Upper lobe of left lung (tissue), 6 donors: Measurements from ENCODE around the gene TEX22. TPM values are rescaled to one million over a fixed set of nuclear protein-coding genes. Genes with fewer than 3 reads are reported as not detected.

ENCODE experiments used
- ATAC-seq, 2 donors: fragments of 200-7000 bp; cut with Tn5 transposase; one replicate each; pipeline ENCODE4 v1.9.1; 2022; ENCODE audit warnings: mild to moderate bottlenecking in 2 of 2, moderate library complexity in 2 of 2; ENCODE audit not compliant: low FRiP score in 2 of 2
- DNase-seq, 2 donors: peaks; one replicate each; pipeline ENCODE4 v3.0.0-alpha.2; 2019 to 2020
- H3K27ac ChIP-seq, 4 donors: fragments of 200-600 bp; sonication (generic); one replicate each; pipeline ENCODE4 v1.5.1; 2016 to 2019
- H3K27me3 ChIP-seq, 4 donors: fragments of 200-600 bp; sonication (generic); one replicate each; pipeline ENCODE4 v1.5.1; 2017 to 2019
- H3K36me3 ChIP-seq, 4 donors: fragments of 200-600 bp; sonication (generic); one replicate each; pipeline ENCODE4 v1.5.1; 2016 to 2019
- H3K4me1 ChIP-seq, 4 donors: fragments of 200-600 bp; sonication (generic); one replicate each; pipeline ENCODE4 v1.5.1; 2018 to 2019
- H3K4me3 ChIP-seq, 4 donors: fragments of 200-600 bp; sonication (generic); one replicate each; pipeline ENCODE4 v1.5.1; 2017 to 2019; ENCODE audit warnings: mild to moderate bottlenecking in 2 of 4, moderate library complexity in 1 of 4
- H3K9me3 ChIP-seq, 4 donors: fragments of 200-600 bp; sonication (generic); one replicate each; pipeline ENCODE4 v1.5.1; 2018 to 2019
- EP300 ChIP-seq, 4 donors: sonication (generic); formaldehyde crosslinking; IDR thresholded peaks; one replicate each; pipeline ENCODE4 v1.5.1; 2017; ENCODE audit warnings: antibody characterized with exemption in 4 of 4, control low read depth in 2 of 4
- POLR2A ChIP-seq, 4 donors: fragments of 450-650 bp; IDR thresholded peaks; one replicate each; pipeline ENCODE4 v1.5.1; 2016 to 2017; ENCODE audit warnings: antibody characterized with exemption in 4 of 4, mild to moderate bottlenecking in 2 of 4
- POLR2AphosphoS5 ChIP-seq, 2 donors: sonication (generic); formaldehyde crosslinking; IDR thresholded peaks; one replicate each; pipeline ENCODE4 v1.5.1; 2017; ENCODE audit warnings: antibody characterized with exemption in 2 of 2
- WGBS, 2 donors: methylation state at CpG; one replicate each; pipeline ENCODE4 v1.1.5; 2017 to 2018; 5-methylcytosine and 5-hydroxymethylcytosine counted together
- total RNA-seq, 6 donors: library from RNA; depleted of rRNA in 4 of 6; stranded (reverse); fragments of >200 nt in 4 of 6; gene quantifications; one replicate each; pipeline versions ENCODE4 v1.1.0 to v1.2.1, GENCODE V29; 2016 to 2021
- TF ChIP-seq, protein P1 (sequence below), 6 experiments: fragments of 450-650 bp in 4 of 6; fragments of 200-600 bp in 2 of 6; sonication (generic) in 2 of 6; IDR thresholded peaks; one replicate each; pipeline ENCODE4 v1.5.1; 2016 to 2019; ENCODE audit warnings: antibody characterized with exemption in 6 of 6
- donor health status: DM: no; HTN: no; CAD: no; lungs with moderate emphysema.
- donor health status: DM: no; HTN: yes; CAD: no; lungs with severe emphysema.

TEX22 gene
- total RNA-seq, 6 donors from 2014 or later, result 1.2 to 2.1 (median 1.9) TPM; not detected in 3

- peaks cover 0 to 84% (median 49%) of the 10 kb centered on the region in 4 donors for H3K36me3 ChIP-seq
- no peaks in the 10 kb centered on the region for H3K9me3 ChIP-seq
- no peak for TF ChIP-seq POLR2AphosphoS5 (IDR thresholded peaks at IDR 0.05)
- no peak for TF ChIP-seq POLR2A (IDR thresholded peaks at IDR 0.05)
- TF ChIP-seq EP300 (IDR thresholded peaks at IDR 0.05), result no peak
- TF ChIP-seq, protein P1, sequence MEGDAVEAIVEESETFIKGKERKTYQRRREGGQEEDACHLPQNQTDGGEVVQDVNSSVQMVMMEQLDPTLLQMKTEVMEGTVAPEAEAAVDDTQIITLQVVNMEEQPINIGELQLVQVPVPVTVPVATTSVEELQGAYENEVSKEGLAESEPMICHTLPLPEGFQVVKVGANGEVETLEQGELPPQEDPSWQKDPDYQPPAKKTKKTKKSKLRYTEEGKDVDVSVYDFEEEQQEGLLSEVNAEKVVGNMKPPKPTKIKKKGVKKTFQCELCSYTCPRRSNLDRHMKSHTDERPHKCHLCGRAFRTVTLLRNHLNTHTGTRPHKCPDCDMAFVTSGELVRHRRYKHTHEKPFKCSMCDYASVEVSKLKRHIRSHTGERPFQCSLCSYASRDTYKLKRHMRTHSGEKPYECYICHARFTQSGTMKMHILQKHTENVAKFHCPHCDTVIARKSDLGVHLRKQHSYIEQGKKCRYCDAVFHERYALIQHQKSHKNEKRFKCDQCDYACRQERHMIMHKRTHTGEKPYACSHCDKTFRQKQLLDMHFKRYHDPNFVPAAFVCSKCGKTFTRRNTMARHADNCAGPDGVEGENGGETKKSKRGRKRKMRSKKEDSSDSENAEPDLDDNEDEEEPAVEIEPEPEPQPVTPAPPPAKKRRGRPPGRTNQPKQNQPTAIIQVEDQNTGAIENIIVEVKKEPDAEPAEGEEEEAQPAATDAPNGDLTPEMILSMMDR (IDR thresholded peaks at IDR 0.05), result no peak
- no peaks in the 10 kb centered on the region for H3K27me3 ChIP-seq
- DNase-seq (peak in 1 of 2 donors; percentile 76), ATAC-seq (peak in 1 of 2 donors; percentile 38)
- H3K27ac ChIP-seq, result no peak overlapping the region
- H3K4me3 ChIP-seq, result no peak overlapping the region
- WGBS, 2 donors, result 92 to 98% methylated on average over 7 to 21 of the region's 22 CpGs
- H3K4me1 ChIP-seq, result no peaks in the 10 kb centered on the region
Observed at GRCh38 chr14:105455766-105456660, 57.7 kb downstream of the TEX22 start.

GRCh38 chr14:105456736-105457617 lies 58.6 kb downstream of the TEX22 start:
- no peak overlapping the region for H3K4me3 ChIP-seq
- no peaks in the 10 kb centered on the region for H3K4me1 ChIP-seq
- peaks cover 0 to 87% (median 50%) of the 10 kb centered on the region in 4 donors for H3K36me3 ChIP-seq
- TF ChIP-seq POLR2A (IDR thresholded peaks at IDR 0.05), result no peak
- no peak for TF ChIP-seq POLR2AphosphoS5 (IDR thresholded peaks at IDR 0.05)
- TF ChIP-seq EP300 (IDR thresholded peaks at IDR 0.05), result no peak
- TF ChIP-seq, protein P1 (IDR thresholded peaks at IDR 0.05), result no peak
- no peak overlapping the region for H3K27ac ChIP-seq
- H3K9me3 ChIP-seq, result no peaks in the 10 kb centered on the region
- ATAC-seq (no peak), DNase-seq (peak in 1 of 2 donors; percentile 63)
- WGBS, 2 donors, result 82 to 87% methylated on average over 8 to 17 of the region's 22 CpGs
- H3K27me3 ChIP-seq, result no peaks in the 10 kb centered on the region

DNA sequence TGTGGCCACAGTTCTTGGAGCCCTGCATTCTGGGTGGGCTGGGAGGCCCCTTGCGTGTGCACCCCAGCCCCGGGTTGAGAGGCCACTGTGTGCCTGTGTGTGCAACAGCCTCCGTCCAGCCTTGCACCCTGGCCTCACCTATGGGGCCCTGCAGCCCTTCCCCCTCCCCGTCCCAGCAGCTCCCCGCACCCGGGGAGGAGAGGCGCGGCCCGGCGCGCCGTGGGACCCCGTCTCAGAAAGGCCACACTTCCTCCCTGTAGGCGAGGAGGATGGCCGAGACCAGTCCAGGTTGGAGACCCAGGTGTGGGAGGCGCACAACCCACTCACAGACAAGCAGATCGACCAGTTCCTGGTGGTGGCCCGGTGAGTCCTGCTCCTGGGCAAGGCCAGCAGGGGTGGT lies 59.7 kb downstream of the TEX22 start:
- Histone ChIP-seq H3K27me3 (no peaks in the 10 kb centered on the region), H3K9me3 (no peaks in the 10 kb centered on the region), H3K4me1 (no peaks in the 10 kb centered on the region), H3K4me3 (no peak overlapping the region), H3K27ac (no peak overlapping the region), H3K36me3 (peaks cover 0 to 88% (median 55%) of the 10 kb centered on the region in 4 donors)
- DNase-seq (peak in 1 of 2 donors; percentile 82), ATAC-seq (no peak)
- 92 to 93% methylated on average over 17 to 18 of the region's 18 CpGs for WGBS, 2 donors
- no peak for TF ChIP-seq POLR2A (IDR thresholded peaks at IDR 0.05)
- TF ChIP-seq, protein P1 (IDR thresholded peaks at IDR 0.05), result no peak
- no peak for TF ChIP-seq EP300 (IDR thresholded peaks at IDR 0.05)
- no peak for TF ChIP-seq POLR2AphosphoS5 (IDR thresholded peaks at IDR 0.05)

GRCh38 chr14:105458571-105458970 lies 60.2 kb downstream of the TEX22 start:
- peaks cover 1 to 88% (median 58%) of the 10 kb centered on the region in 4 donors for H3K36me3 ChIP-seq
- H3K9me3 ChIP-seq, result no peaks in the 10 kb centered on the region
- H3K4me1 ChIP-seq, result no peaks in the 10 kb centered on the region
- no peaks in the 10 kb centered on the region for H3K27me3 ChIP-seq
- peak in 1 of 2 donors; percentile 56 for DNase-seq
- H3K4me3 ChIP-seq, result no peak overlapping the region
- no peak for ATAC-seq
- WGBS, 2 donors, result 85 to 95% methylated on average over 4 to 10 of the region's 14 CpGs
- H3K27ac ChIP-seq, result no peak overlapping the region
- TF ChIP-seq, protein P1 (IDR thresholded peaks at IDR 0.05), result no peak
- TF ChIP-seq EP300 (IDR thresholded peaks at IDR 0.05) (no peak), POLR2AphosphoS5 (IDR thresholded peaks at IDR 0.05) (no peak), POLR2A (IDR thresholded peaks at IDR 0.05) (no peak)
